Endothelial cell of umbilical vein (primary cell): ENCODE measurements around the gene CLEC16A. TPM values are rescaled to one million over a fixed set of nuclear protein-coding genes. Genes with fewer than 3 reads are reported as not detected.

Source experiments
- BruUV-seq: library from RNA; stranded (reverse); fragments of 400-500 nt; replicated peaks from 2 replicates; lab custom pipeline; 2021; lab: Mats Ljungman, UMichigan
- CTCF ChIA-PET: fragments of 300-600, 350-600 bp; sonication (Branson Sonifier 250); formaldehyde crosslinking; loops from one replicate; lab custom pipeline; 2021; ENCODE audit warnings: antibody characterized with exemption, inconsistent platforms; lab: Charles Lee
- POLR2A ChIA-PET: fragments of 300-600, 350-600 bp; sonication (Branson Sonifier 250); formaldehyde crosslinking; loops from one replicate; lab custom pipeline; 2021; ENCODE audit warnings: antibody characterized with exemption, inconsistent platforms; lab: Charles Lee
- DNase-seq: peaks from one replicate; pipeline ENCODE4 v3.0.0-alpha.2; 2011; ENCODE audit warnings: low read depth, low spot score
- FAIRE-seq: peaks from 2 replicates; lab custom pipeline; 2011; peaks lifted over from hg19 to GRCh38; lab: Jason Lieb, UNC
- H2AFZ ChIP-seq: 2 replicates; pipeline ENCODE4 v1.6.0; 2012; ENCODE audit warnings: low read depth, low read length, control low read depth, inconsistent platforms
- H3K27ac ChIP-seq: 2 replicates; pipeline ENCODE4 v1.5.1; 2011; ENCODE audit warnings: low read depth, mild to moderate bottlenecking, control low read depth, low read length, moderate library complexity; ENCODE audit not compliant: insufficient read depth
- H3K27me3 ChIP-seq, 2 experiments: 2 replicates each; pipeline versions ENCODE4 v1.6.0 to v1.6.1; 2011; ENCODE audit warnings: low read length in 2 of 2, mixed read lengths in 1 of 2; ENCODE audit not compliant: control insufficient read depth in 2 of 2, insufficient read depth in 2 of 2
- H3K36me3 ChIP-seq, 2 experiments: 2 replicates in 1 of 2; 3 replicates in 1 of 2; pipeline ENCODE4 v1.5.1; 2011; ENCODE audit warnings: low read length in 2 of 2, mild to moderate bottlenecking in 1 of 2, moderate library complexity in 1 of 2; ENCODE audit not compliant: control insufficient read depth in 2 of 2, insufficient read depth in 2 of 2; ENCODE audit errors: extremely low read depth in 1 of 2
- H3K4me1 ChIP-seq: 3 replicates; pipeline ENCODE4 v1.5.1; 2011; ENCODE audit warnings: mild to moderate bottlenecking, low read length; ENCODE audit not compliant: control insufficient read depth, insufficient read depth; ENCODE audit errors: extremely low read depth
- H3K4me2 ChIP-seq: 2 replicates; pipeline ENCODE4 v1.6.1; 2011; ENCODE audit warnings: low read length, control low read depth, mixed read lengths; ENCODE audit not compliant: insufficient read depth
- H3K4me3 ChIP-seq, 3 experiments: fragments of 200-600 bp in 1 of 3; sonication (generic), shearing (Covaris generic) in 1 of 3; replicated peaks in 1 of 3; 2 replicates each; pipeline ENCODE4 v1.5.1; 2011 to 2016; ENCODE audit warnings: control low read depth in 3 of 3, low read length in 3 of 3, mild to moderate bottlenecking in 2 of 3, inconsistent platforms in 1 of 3, low read depth in 1 of 3, moderate library complexity in 1 of 3; ENCODE audit not compliant: insufficient read depth in 1 of 3
- H3K79me2 ChIP-seq: 2 replicates; pipeline ENCODE4 v1.6.0; 2012; ENCODE audit warnings: low read length, inconsistent platforms; ENCODE audit not compliant: control insufficient read depth, insufficient read depth
- H3K9ac ChIP-seq: replicated peaks from 2 replicates; pipeline ENCODE3; 2011; ENCODE audit warnings: low read length, control low read depth; ENCODE audit not compliant: insufficient read depth; ENCODE audit errors: extremely low read depth
- H3K9me1 ChIP-seq: replicated peaks from 3 replicates; pipeline ENCODE4 v1.6.0; 2011; ENCODE audit warnings: mild to moderate bottlenecking, low read length; ENCODE audit not compliant: control insufficient read depth, insufficient read depth; ENCODE audit errors: extremely low read depth
- H3K9me3 ChIP-seq: replicated peaks from 2 replicates; pipeline ENCODE4 v1.5.1; 2012; ENCODE audit warnings: low read length, inconsistent platforms; ENCODE audit not compliant: control insufficient read depth, insufficient read depth
- H4K20me1 ChIP-seq: replicated peaks from 2 replicates; pipeline ENCODE3; 2011; ENCODE audit warnings: mild to moderate bottlenecking, low read length; ENCODE audit not compliant: control insufficient read depth, insufficient read depth; ENCODE audit errors: extremely low read depth
- CTCF ChIP-seq, 2 donors: IDR thresholded peaks; 1 replicate in 1 of 2; 2 replicates in 1 of 2; pipeline ENCODE4 v1.5.1; 2011; ENCODE audit warnings: low read length in 2 of 2, mild to moderate bottlenecking in 2 of 2, moderate library complexity in 2 of 2, control low read depth in 1 of 2, inconsistent platforms in 1 of 2, low read depth in 1 of 2; ENCODE audit not compliant: insufficient read depth in 1 of 2; ENCODE audit errors: extremely low read depth in 1 of 2
- EZH2 ChIP-seq: IDR thresholded peaks from 2 replicates; pipeline ENCODE4 v1.6.1; 2012; ENCODE audit warnings: borderline replicate concordance, low read depth, mild to moderate bottlenecking, moderate library complexity, low read length, inconsistent platforms; ENCODE audit not compliant: severe bottlenecking
- FOS ChIP-seq: IDR thresholded peaks from 2 replicates; pipeline ENCODE4 v1.6.1; 2011; ENCODE audit warnings: mild to moderate bottlenecking, low read length, moderate library complexity, borderline replicate concordance; ENCODE audit not compliant: insufficient read depth
- GATA2 ChIP-seq: IDR thresholded peaks from 2 replicates; pipeline ENCODE4 v1.7.0; 2011; ENCODE audit warnings: low read depth, mild to moderate bottlenecking, moderate library complexity, mixed read lengths, low read length; ENCODE audit not compliant: insufficient read length, insufficient read depth
- JUN ChIP-seq: IDR thresholded peaks from 2 replicates; pipeline ENCODE4 v1.6.1; 2011; ENCODE audit warnings: borderline replicate concordance, low read depth; ENCODE audit not compliant: insufficient read length, insufficient read depth
- MAX ChIP-seq: IDR thresholded peaks from 2 replicates; pipeline ENCODE4 v1.6.1; 2011; ENCODE audit not compliant: insufficient read depth, insufficient read length
- MYC ChIP-seq: IDR thresholded peaks from one replicate; pipeline ENCODE4 v1.6.1; 2011; ENCODE audit warnings: mild to moderate bottlenecking, low read depth, low read length
- POLR2A ChIP-seq: IDR thresholded peaks from 2 replicates; pipeline ENCODE4 v1.6.1; 2012; ENCODE audit warnings: low read depth, mild to moderate bottlenecking, control low read depth, low read length
- POLR2AphosphoS5 ChIP-seq: IDR thresholded peaks from 2 replicates; pipeline ENCODE4 v1.6.1; 2012; ENCODE audit warnings: low read depth, mild to moderate bottlenecking, control low read depth, low read length, moderate library complexity; ENCODE audit not compliant: insufficient read depth
- dilution Hi-C: fragments of 300-500 bp; cut with MboI; formaldehyde crosslinking; loops from one replicate; pipeline ENCODE4 v1.15.0; 2019; ENCODE audit warnings: low sequenced_read_pairs; ENCODE audit not compliant: extremely low pct_ligation_motif_present
- intact Hi-C: fragments of 100-400 bp; cut with micrococcal nuclease; formaldehyde crosslinking; loops from one replicate; pipeline ENCODE4 v1.10.0; 2022
- polyA plus RNA-seq, 4 experiments: library from polyadenylated mRNA; depleted of rRNA in 3 of 4; stranded (reverse) in 3 of 4; unstranded in 1 of 4; fragments of >200 nt; gene quantifications; 2 replicates each; pipeline versions ENCODE4 v1.2.1 to v1.2.3, GENCODE V29; 2011 to 2012; ENCODE audit warnings: missing spikeins in 1 of 4
- total RNA-seq: library from RNA; stranded (reverse); gene quantifications from 2 replicates; pipeline ENCODE4 v1.2.3, GENCODE V29; 2021

CLEC16A gene
- total and polyA plus RNA-seq, 2 donors (not counting 3 experiments of a cell fraction or from before 2014, with no cell fraction given) = 11.4 to 23.3 TPM

GRCh38 chr16:11217651-11218603 lies 273.6 kb downstream of the CLEC16A start:
- TF ChIP-seq FOS = no peak
- no peak for TF ChIP-seq JUN
- no peak for TF ChIP-seq POLR2A
- no peak for TF ChIP-seq CTCF (IDR thresholded peaks at IDR 0.05; ENCODE audit: extremely low read depth in 1 of 2, insufficient read depth in 1 of 2, low read depth in 1 of 2, low read length in 2 of 2)
- no peak for TF ChIP-seq EZH2
- TF ChIP-seq MYC = no peak
- no peak for TF ChIP-seq POLR2AphosphoS5
- TF ChIP-seq MAX = no peak
- no peak for TF ChIP-seq GATA2
- dilution Hi-C loops (no loop called here), intact Hi-C loops (no loop called here)
- no peaks in the 10 kb centered on the region for H3K79me2 ChIP-seq
- no TSS peak for BruUV-seq
- H4K20me1 ChIP-seq = no peaks in the 10 kb centered on the region
- no peak overlapping the region for H2AFZ ChIP-seq
- H3K4me3 ChIP-seq = no peak overlapping the region
- H3K27ac ChIP-seq = no peak overlapping the region
- no peak overlapping the region for H3K4me2 ChIP-seq
- DNase-seq (no peak), FAIRE-seq (no peak)
- no peak overlapping the region for H3K9ac ChIP-seq
- H3K4me1 ChIP-seq = no peaks in the 10 kb centered on the region
- no peaks in the 10 kb centered on the region for H3K36me3 ChIP-seq
- H3K9me1 ChIP-seq = no peaks in the 10 kb centered on the region
- no peaks in the 10 kb centered on the region for H3K27me3 ChIP-seq
- ChIA-PET POLR2A (no interaction called here), CTCF (interaction anchor here (1.2 to 2.2 kb wide), 6 partner anchors 9 to 156 kb away, joined by 3 to 13 read pairs (median 4); no protein-coding TSS in a partner anchor)
- H3K9me3 ChIP-seq = no peaks in the 10 kb centered on the region
